NCI-H774 (cell line): ENCODE results near the gene ALCAM.
A peak's percentile ranks its signal among the peaks of the same experiment; 100 is the strongest.
"Not testable (repeated sequence)": the region's sequence is repeated elsewhere in the genome, so short reads cannot be mapped to it uniquely, and the experiment has no call there.

ENCODE experiments used
- DNase-seq: peaks from one replicate; lab custom pipeline; 2025; lab: John Stamatoyannopoulos, UW

ALCAM gene

DNA sequence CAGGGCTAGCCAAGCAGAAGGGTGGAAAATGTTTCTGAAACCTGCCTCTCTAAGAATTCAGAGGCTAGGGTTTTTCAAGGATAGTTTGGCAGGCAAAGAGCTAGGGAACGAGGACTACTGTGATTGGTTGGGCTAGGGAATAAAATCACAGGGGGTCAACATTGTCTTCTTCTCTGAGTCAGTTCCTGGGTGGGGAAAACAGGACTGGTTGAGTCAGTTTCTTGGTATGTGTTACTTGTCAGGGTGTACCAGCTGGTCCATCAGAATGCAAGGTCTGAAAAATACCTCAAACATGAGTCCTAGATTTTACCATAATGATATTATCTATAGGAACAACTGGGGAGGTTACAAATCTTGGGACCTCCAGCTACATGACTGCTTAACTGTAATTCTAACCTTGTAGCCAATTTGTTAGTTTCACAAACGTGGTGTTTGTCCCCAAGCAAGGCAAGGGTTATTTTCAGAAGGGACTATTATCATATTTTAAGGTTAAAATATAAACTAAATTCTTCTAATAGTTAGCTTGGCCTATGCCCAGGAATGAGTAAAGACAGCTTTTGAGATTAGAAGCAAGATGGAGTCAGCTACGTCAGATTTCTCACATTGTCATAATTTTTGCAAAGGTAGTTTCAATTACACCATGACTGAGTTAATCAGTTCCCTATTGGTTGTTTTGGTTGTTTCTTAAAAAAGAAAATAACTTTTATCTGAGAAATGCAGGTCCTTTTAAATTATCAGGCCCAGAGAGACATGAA is 231.5 kb downstream of the ALCAM start:
- DNase-seq = no peak

GRCh38 chr3:105599350-105599749 is 232.6 kb downstream of the ALCAM start:
- DNase-seq = no peak

GRCh38 chr3:105601756-105602155 is 235.0 kb downstream of the ALCAM start:
- DNase-seq = not testable (repeated sequence)

DNA sequence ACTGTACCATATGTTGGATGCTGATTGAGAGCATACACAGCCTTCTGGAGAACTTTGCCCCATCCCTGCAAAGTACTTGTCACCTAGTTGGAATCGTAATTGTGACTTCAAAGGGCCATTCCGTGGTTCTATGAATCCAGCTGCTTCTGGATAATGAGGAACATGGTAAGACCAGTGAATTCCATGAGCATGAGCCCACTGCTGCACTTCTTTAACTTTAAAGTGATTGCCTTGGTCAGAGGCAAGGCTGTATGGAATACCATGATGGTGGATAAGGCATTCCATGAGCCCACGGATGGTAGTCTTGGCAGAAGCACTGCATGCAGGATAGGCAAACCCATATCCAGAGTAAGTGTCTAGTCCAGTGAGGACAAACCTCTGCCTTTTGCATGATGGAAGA is 235.6 kb downstream of the ALCAM start:
- DNase-seq = not testable (repeated sequence)

GRCh38 chr3:105603516-105603915 is 236.8 kb downstream of the ALCAM start:
- not testable (repeated sequence) for DNase-seq

- no peak for DNase-seq
These were observed 239.3 kb downstream of the ALCAM start for GRCh38 chr3:105606016-105606415.

DNA sequence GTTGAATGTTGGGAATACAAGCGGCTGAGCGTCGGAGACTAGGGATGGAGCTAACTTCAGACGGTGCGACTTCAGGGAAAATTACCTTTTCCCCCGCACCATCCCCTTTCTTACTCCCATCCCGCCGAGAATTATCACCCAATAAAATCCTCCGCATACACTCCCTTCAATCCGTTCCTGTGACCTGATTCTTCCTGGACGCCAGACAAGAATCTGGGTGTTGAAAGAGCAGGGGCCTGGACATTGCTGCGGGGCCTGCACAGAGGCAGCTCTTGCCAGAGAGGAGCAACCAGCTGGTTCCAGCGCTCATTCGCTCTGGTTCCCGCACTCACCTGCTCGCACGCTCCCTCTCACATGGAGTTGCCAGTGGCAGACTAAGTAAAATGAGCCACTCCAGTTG is 241.9 kb downstream of the ALCAM start:
- DNase-seq = no peak

- DNase-seq = peak; percentile 0
These were observed 243.8 kb downstream of the ALCAM start for GRCh38 chr3:105610473-105610872.

GRCh38 chr3:105611304-105612192 is 244.8 kb downstream of the ALCAM start:
- DNase-seq = no peak

- no peak for DNase-seq
These were observed 246.4 kb downstream of the ALCAM start for GRCh38 chr3:105613120-105613519.

GRCh38 chr3:105614288-105615030 is 247.8 kb downstream of the ALCAM start:
- DNase-seq = no peak

DNA sequence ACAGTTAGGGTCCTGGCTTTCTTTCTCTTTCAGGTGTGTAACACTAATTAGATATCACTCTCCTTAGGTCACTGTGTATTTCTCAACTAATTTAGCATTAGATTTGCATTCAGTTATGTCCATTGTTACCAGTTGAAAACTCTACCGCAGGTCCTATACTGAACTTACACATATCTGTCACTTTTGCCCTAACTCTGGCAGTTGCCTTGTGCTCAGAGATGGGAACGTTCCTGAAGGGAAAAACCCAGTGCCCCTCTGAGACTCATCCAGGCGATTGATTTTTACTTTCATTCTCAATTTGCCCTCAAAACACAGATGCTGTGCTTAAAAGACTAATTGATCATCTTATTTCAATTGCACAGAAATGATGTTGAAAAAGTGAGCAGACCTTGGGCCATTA is 249.1 kb downstream of the ALCAM start:
- DNase-seq = no peak

DNA sequence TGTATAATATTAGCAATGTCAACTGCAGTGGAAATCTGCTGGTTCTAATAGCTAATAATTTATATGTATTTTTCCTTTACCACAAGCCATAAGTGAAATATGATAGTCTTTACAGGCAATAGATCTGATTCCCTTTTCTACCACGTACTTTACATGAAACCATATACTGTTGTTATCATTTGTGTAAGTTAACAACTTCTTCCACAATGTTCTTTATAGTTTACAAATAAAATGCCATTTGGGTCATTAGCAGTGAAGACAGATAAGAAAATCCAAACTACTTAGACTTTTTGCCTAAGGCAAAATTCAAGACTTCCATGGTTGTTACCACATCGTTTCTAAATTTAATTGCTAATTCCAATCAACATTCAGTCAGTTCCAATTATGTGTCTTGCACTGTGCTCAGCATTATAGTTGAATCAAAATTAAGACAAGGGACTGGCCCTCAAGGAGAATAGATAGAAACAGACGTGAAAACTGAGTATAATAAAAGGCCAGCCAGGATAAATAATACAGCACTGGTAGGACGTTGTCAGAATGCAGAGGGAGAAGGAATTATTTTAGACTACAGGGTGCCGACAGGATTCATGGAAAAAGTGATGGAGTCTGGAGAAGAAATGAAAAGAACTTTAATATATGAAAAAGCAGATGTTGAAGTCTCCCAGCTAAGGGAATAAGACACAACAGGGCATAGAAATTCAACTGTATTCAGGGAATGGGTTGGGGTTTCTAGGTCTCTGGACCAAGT is 249.8 kb downstream of the ALCAM start:
- no peak for DNase-seq

- DNase-seq = no peak
These were observed 251.8 kb downstream of the ALCAM start for GRCh38 chr3:105618556-105618955.

GRCh38 chr3:105619651-105620050 is 252.9 kb downstream of the ALCAM start:
- DNase-seq = no peak

GRCh38 chr3:105620236-105620635 is 253.5 kb downstream of the ALCAM start:
- DNase-seq = no peak

DNA sequence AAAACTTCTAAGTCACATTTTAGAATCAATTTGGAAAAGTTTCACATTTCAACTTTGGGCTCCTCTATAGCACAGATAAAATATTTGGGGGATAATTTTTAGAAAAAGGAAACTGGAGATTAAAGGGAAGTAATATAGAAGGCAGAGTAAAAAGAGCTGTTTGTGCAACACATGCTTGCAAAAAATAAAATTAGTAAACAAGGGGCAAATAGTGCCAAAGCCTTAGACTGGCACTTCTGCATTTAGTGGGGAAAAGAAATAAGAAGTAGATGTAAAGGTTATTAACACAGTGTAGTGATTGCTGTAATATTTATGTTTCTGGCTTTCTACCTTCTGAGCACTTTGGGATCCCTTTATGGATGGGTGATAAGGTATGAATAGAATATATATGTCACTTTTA is 255.5 kb downstream of the ALCAM start:
- DNase-seq = no peak
